ENCODE measurements around the gene OR13G1.
A peak's percentile ranks its signal among the peaks of the same experiment; 100 is the strongest.

- TF ChIP-seq EZH2 (IDR thresholded peaks at IDR 0.05; ENCODE audit: insufficient read depth, low read length): no peak
- TF ChIP-seq CTCF (IDR thresholded peaks at IDR 0.05; ENCODE audit: insufficient read depth, low read depth, low read length): peak; percentile 69
Observed at GRCh38 chr1:247681288-247681897, 1.9 kb upstream of the OR13G1 start.

Measured in astrocyte (in vitro differentiated cells and primary cell).